A549 (cell line): ENCODE results near the gene SCYGR1.

Experiments used
- ESRRA ChIP-seq: fragments of 150-350 bp; IDR thresholded peaks from 2 replicates; pipeline ENCODE4 v1.6.1; 2014; ENCODE audit warnings: mild to moderate bottlenecking, low read length, borderline replicate concordance
- JUN ChIP-seq, 2 experiments: fragments of >200 bp; sonication (Bioruptor Twin); formaldehyde crosslinking; IDR thresholded peaks; 2 replicates in 1 of 2; 3 replicates in 1 of 2; pipeline ENCODE4 v1.6.1; 2016 to 2017
- NR3C1 ChIP-seq: fragments of >200 bp; sonication (Bioruptor Twin); formaldehyde crosslinking; IDR thresholded peaks from 3 replicates; pipeline ENCODE4 v1.6.1; 2017
- SREBF2 ChIP-seq: fragments of 450-650 bp; IDR thresholded peaks from 2 replicates; pipeline ENCODE4 v1.6.1; 2014; ENCODE audit warnings: mild to moderate bottlenecking, moderate library complexity
- TP53 ChIP-seq: fragments of 250-450 bp; sonication (Bioruptor Pico); IDR thresholded peaks from 2 replicates; pipeline ENCODE4 v1.5.0; 2021; ENCODE audit warnings: mild to moderate bottlenecking, moderate library complexity
- TF ChIP-seq, protein P1 (sequence below): fragments of >200 bp; sonication (Bioruptor Twin); formaldehyde crosslinking; IDR thresholded peaks from 3 replicates; pipeline ENCODE4 v1.5.1; 2016

DNA sequence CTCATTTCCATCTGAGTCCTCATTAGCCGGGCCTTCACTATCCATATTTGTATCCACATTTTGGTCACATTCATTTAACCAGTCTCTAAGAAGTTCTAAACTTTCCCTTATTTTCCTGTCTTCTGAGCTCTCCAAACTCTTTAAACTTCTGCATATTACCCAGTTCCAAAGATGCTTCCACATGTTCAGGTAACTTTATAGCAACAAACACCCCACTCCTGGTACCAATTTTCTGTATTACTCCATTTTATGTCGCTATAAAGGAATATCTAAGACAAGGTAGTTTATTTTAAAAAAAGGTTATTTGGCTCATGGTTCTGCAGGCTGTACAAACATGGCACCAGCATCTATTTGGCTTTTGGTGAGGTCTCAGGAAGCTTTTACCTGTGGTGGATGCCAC, 45.4 kb upstream of the SCYGR1 start:
- TF ChIP-seq JUN (IDR thresholded peaks at IDR 0.05), result no peak
- TF ChIP-seq, protein P1, sequence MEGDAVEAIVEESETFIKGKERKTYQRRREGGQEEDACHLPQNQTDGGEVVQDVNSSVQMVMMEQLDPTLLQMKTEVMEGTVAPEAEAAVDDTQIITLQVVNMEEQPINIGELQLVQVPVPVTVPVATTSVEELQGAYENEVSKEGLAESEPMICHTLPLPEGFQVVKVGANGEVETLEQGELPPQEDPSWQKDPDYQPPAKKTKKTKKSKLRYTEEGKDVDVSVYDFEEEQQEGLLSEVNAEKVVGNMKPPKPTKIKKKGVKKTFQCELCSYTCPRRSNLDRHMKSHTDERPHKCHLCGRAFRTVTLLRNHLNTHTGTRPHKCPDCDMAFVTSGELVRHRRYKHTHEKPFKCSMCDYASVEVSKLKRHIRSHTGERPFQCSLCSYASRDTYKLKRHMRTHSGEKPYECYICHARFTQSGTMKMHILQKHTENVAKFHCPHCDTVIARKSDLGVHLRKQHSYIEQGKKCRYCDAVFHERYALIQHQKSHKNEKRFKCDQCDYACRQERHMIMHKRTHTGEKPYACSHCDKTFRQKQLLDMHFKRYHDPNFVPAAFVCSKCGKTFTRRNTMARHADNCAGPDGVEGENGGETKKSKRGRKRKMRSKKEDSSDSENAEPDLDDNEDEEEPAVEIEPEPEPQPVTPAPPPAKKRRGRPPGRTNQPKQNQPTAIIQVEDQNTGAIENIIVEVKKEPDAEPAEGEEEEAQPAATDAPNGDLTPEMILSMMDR, result no peak
- TF ChIP-seq SREBF2, result no peak
- TF ChIP-seq TP53 (CRISPR knock-in tag), result no peak
- TF ChIP-seq ESRRA, result no peak
- no peak for TF ChIP-seq NR3C1
